DND-41 (cell line): ENCODE results near the gene PIGZ.

Experiments
- ATAC-seq: fragments of 200-7000 bp; cut with Tn5 transposase; 3 replicates; pipeline ENCODE4 v1.9.1; 2021; ENCODE audit warnings: low read depth; ENCODE audit not compliant: insufficient read depth
- DNase-seq: peaks from one replicate; pipeline ENCODE4 v3.0.0-alpha.2; 2020
- H2AFZ ChIP-seq: 2 replicates; pipeline ENCODE4 v1.6.0; 2012; ENCODE audit warnings: low read depth, low read length
- H3K27ac ChIP-seq: 2 replicates; pipeline ENCODE4 v1.5.1; 2012; ENCODE audit warnings: low read length, inconsistent platforms
- H3K27me3 ChIP-seq: fragments of 200-600 bp; sonication (generic); 2 replicates; pipeline ENCODE4 v1.6.0; 2012; ENCODE audit warnings: low read length, mild to moderate bottlenecking, inconsistent platforms; ENCODE audit not compliant: insufficient read depth, poor library complexity
- H3K36me3 ChIP-seq: 2 replicates; pipeline ENCODE4 v1.5.1; 2012; ENCODE audit warnings: low read length, inconsistent platforms; ENCODE audit not compliant: insufficient read depth
- H3K4me1 ChIP-seq: 2 replicates; pipeline ENCODE4 v1.5.1; 2012; ENCODE audit warnings: mild to moderate bottlenecking, low read length; ENCODE audit not compliant: insufficient read depth
- H3K4me2 ChIP-seq: 2 replicates; pipeline ENCODE4 v1.6.0; 2012; ENCODE audit warnings: mild to moderate bottlenecking, moderate library complexity, low read length, inconsistent platforms; ENCODE audit not compliant: insufficient read depth
- H3K4me3 ChIP-seq, 2 experiments: fragments of 200-600 bp in 1 of 2; shearing (Covaris generic) in 1 of 2; 2 replicates each; pipeline ENCODE4 v1.5.1; 2012 to 2016; ENCODE audit warnings: inconsistent platforms in 2 of 2, low read length in 2 of 2, mild to moderate bottlenecking in 2 of 2, low read depth in 1 of 2, moderate library complexity in 1 of 2
- H3K79me2 ChIP-seq: 2 replicates; pipeline ENCODE4 v1.6.0; 2012; ENCODE audit warnings: low read length, inconsistent platforms; ENCODE audit not compliant: insufficient read depth
- H3K9ac ChIP-seq: 2 replicates; pipeline ENCODE4 v1.6.0; 2012; ENCODE audit warnings: low read depth, mild to moderate bottlenecking, inconsistent platforms, low read length, moderate library complexity
- H3K9me3 ChIP-seq: 2 replicates; pipeline ENCODE4 v1.5.1; 2012; ENCODE audit warnings: low read length, moderate library complexity, mild to moderate bottlenecking, inconsistent platforms; ENCODE audit not compliant: insufficient read depth, severe bottlenecking
- H4K20me1 ChIP-seq: 2 replicates; pipeline ENCODE4 v1.6.0; 2012; ENCODE audit warnings: low read length; ENCODE audit not compliant: insufficient read depth
- EZH2 ChIP-seq: IDR thresholded peaks from 3 replicates; pipeline ENCODE4 v1.6.1; 2012; ENCODE audit warnings: borderline replicate concordance, low read depth, mild to moderate bottlenecking, moderate library complexity, low read length, inconsistent platforms; ENCODE audit not compliant: severe bottlenecking
- TF ChIP-seq, protein P1 (sequence below): IDR thresholded peaks from 2 replicates; pipeline ENCODE4 v1.5.1; 2012; ENCODE audit warnings: borderline replicate concordance, low read length, moderate library complexity, mild to moderate bottlenecking; ENCODE audit not compliant: poor library complexity, severe bottlenecking; ENCODE audit errors: extremely low read depth

PIGZ gene

DNA sequence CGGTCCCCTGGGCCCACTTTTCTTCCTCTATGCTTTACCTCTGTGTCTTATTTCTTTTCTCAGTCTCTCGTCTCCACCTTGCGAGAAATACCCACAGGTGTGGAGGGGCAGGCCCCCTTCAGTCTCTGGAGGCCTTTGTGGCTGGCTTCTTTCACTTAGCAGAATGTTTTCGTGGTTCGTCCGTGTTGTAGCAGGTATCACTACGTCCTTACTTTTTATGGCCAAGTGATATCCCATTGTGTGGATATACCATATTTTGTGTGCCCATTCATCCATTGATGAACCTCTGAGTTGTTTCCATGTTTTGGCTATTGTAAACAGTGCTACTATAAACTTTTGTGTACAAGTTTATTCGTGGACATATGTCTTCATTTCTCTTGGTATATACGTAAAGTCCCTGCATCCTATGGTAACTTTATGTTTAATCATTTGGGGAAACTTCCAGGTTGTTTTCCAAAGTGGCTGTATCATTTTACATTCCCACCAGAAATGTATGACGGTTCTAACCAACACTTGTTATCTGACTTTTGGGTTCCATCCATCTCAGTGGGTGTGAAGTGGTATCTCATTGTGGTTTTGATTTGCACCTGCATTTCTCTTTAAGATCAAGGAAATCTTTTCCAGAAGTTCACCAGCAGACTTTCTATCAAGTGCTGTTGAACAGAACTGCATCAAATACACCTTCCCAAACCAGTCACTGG, 5.6 kb downstream of the PIGZ start:
- Histone ChIP-seq H4K20me1 (peaks cover 5% of the 10 kb centered on the region; the same call in 1 of the 2 replicates), H3K9me3 (no peaks in the 10 kb centered on the region), H3K27ac (no peak overlapping the region), H3K9ac (no peak overlapping the region), H3K4me3 (no peak overlapping the region), H3K4me1 (peaks cover 8% of the 10 kb centered on the region), H2AFZ (no peak overlapping the region), H3K79me2 (no peaks in the 10 kb centered on the region; the same call in 1 of the 2 replicates), H3K36me3 (peaks cover 17% of the 10 kb centered on the region; the same call in 1 of the 2 replicates), H3K27me3 (no peaks in the 10 kb centered on the region), H3K4me2 (no peak overlapping the region)
- ATAC-seq (0 out of 3 replicates have a peak, but pooled peaks have one; percentile 25), DNase-seq (no peak)
- TF ChIP-seq, protein P1, sequence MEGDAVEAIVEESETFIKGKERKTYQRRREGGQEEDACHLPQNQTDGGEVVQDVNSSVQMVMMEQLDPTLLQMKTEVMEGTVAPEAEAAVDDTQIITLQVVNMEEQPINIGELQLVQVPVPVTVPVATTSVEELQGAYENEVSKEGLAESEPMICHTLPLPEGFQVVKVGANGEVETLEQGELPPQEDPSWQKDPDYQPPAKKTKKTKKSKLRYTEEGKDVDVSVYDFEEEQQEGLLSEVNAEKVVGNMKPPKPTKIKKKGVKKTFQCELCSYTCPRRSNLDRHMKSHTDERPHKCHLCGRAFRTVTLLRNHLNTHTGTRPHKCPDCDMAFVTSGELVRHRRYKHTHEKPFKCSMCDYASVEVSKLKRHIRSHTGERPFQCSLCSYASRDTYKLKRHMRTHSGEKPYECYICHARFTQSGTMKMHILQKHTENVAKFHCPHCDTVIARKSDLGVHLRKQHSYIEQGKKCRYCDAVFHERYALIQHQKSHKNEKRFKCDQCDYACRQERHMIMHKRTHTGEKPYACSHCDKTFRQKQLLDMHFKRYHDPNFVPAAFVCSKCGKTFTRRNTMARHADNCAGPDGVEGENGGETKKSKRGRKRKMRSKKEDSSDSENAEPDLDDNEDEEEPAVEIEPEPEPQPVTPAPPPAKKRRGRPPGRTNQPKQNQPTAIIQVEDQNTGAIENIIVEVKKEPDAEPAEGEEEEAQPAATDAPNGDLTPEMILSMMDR, result no peak
- TF ChIP-seq EZH2, result no peak

- H4K20me1 ChIP-seq, result peaks cover 5% of the 10 kb centered on the region; the same call in 1 of the 2 replicates
- H3K36me3 ChIP-seq, result peaks cover 15% of the 10 kb centered on the region; the same call in 1 of the 2 replicates
- H3K79me2 ChIP-seq, result no peaks in the 10 kb centered on the region
- TF ChIP-seq, protein P1, result no peak
- no peak for TF ChIP-seq EZH2
- no peak overlapping the region for H3K27ac ChIP-seq
- no peaks in the 10 kb centered on the region for H3K9me3 ChIP-seq
- H3K9ac ChIP-seq, result no peak overlapping the region
- no peak overlapping the region for H3K4me3 ChIP-seq
- H3K4me1 ChIP-seq, result peaks cover under 1% of the 10 kb centered on the region; the same call in 1 of the 2 replicates
- no peak for ATAC-seq
- no peaks in the 10 kb centered on the region for H3K27me3 ChIP-seq
- DNase-seq, result no peak
- no peak overlapping the region for H3K4me2 ChIP-seq
- H2AFZ ChIP-seq, result no peak overlapping the region
Measured at GRCh38 chr3:196962108-196962929, 6.3 kb downstream of the PIGZ start.

DNA sequence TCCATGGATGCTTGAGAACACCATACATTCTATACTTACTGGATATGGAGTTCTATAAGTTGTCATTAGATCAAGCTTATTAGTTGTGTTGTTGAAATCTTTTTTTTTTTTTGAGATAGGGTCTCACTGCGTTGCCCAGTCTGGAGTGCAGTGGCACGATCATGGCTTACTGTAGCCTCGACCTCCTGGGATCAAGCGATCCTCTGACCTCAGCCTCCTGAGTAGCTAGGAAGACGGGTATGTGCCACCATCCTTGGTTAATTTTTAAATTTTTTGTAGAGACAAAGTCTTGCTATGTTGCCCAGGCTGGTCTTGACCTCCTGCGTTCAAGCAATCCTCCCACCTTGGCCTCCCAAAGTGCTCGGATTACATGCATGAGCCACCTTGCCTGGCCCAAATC, 13.8 kb downstream of the PIGZ start:
- TF ChIP-seq, protein P1, result no peak
- TF ChIP-seq EZH2, result no peak
- H3K4me2 ChIP-seq, result no peak overlapping the region
- no peak for ATAC-seq
- H3K9ac ChIP-seq, result no peak overlapping the region
- no peaks in the 10 kb centered on the region for H3K27me3 ChIP-seq
- H3K79me2 ChIP-seq, result no peaks in the 10 kb centered on the region
- no peaks in the 10 kb centered on the region for H4K20me1 ChIP-seq
- H3K4me3 ChIP-seq, result no peak overlapping the region
- no peak overlapping the region for H3K27ac ChIP-seq
- H3K4me1 ChIP-seq, result no peaks in the 10 kb centered on the region
- H3K9me3 ChIP-seq, result no peaks in the 10 kb centered on the region
- no peak for DNase-seq
- no peaks in the 10 kb centered on the region for H3K36me3 ChIP-seq
- H2AFZ ChIP-seq, result no peak overlapping the region
